PC-9 (cell line): ENCODE measurements around the gene OR13C9. TPM values are rescaled to one million over a fixed set of nuclear protein-coding genes. Genes with fewer than 3 reads are reported as not detected.

Experiments
- BruUV-seq: library from RNA; stranded (reverse); fragments of 400-500 nt; replicated peaks from 2 replicates; lab custom pipeline; 2021; lab: Mats Ljungman, UMichigan
- CTCF ChIA-PET: fragments of 300-600 bp; sonication (Branson Sonifier 250); formaldehyde crosslinking; loops from one replicate; lab custom pipeline; 2022; ENCODE audit warnings: antibody characterized with exemption; lab: Charles Lee
- POLR2A ChIA-PET: fragments of 300-600 bp; sonication (Branson Sonifier 250); formaldehyde crosslinking; loops from one replicate; lab custom pipeline; 2022; ENCODE audit warnings: antibody characterized with exemption; ENCODE audit not compliant: unreplicated experiment; lab: Charles Lee
- DNase-seq, 2 experiments: peaks; one replicate each; pipeline versions ENCODE4 v3.0.0 to v3.0.0-alpha.2; 2015 to 2022; ENCODE audit warnings: mixed read lengths in 1 of 2
- H2AFZ ChIP-seq: fragments of 200-600 bp; sonication (generic); 2 replicates; pipeline ENCODE4 v1.8.1; 2017; ENCODE audit warnings: antibody characterized with exemption
- H3F3A ChIP-seq: fragments of 200-600 bp; sonication (generic); 2 replicates; pipeline ENCODE4 v1.8.1; 2017; ENCODE audit warnings: antibody characterized with exemption, mild to moderate bottlenecking, low read depth; ENCODE audit not compliant: insufficient read depth
- H3K27ac ChIP-seq: fragments of 200-600 bp; sonication (generic); 2 replicates; pipeline ENCODE4 v1.6.1; 2016; ENCODE audit warnings: mixed run types
- H3K27me3 ChIP-seq: fragments of 200-600 bp; sonication (generic); 2 replicates; pipeline ENCODE4 v1.6.1; 2016; ENCODE audit warnings: low read depth, mixed run types; ENCODE audit not compliant: insufficient read depth
- H3K36me3 ChIP-seq: fragments of 200-600 bp; sonication (generic); 2 replicates; pipeline ENCODE4 v1.6.1; 2016; ENCODE audit warnings: low read depth, mixed run types
- H3K4me1 ChIP-seq: fragments of 200-600 bp; sonication (generic); replicated peaks from 2 replicates; pipeline ENCODE4 v1.6.1; 2016; ENCODE audit warnings: mixed run types; ENCODE audit not compliant: insufficient read depth
- H3K4me2 ChIP-seq: fragments of 200-600 bp; sonication (generic); 2 replicates; pipeline ENCODE4 v1.6.1; 2017; ENCODE audit warnings: mixed run types
- H3K4me3 ChIP-seq: fragments of 200-600 bp; sonication (generic); 2 replicates; pipeline ENCODE4 v1.6.1; 2016; ENCODE audit warnings: mixed run types
- H3K79me2 ChIP-seq: fragments of 200-600 bp; sonication (generic); 2 replicates; pipeline ENCODE4 v1.6.1; 2017; ENCODE audit warnings: low read depth, mixed run types
- H3K9me2 ChIP-seq: fragments of 200-600 bp; sonication (generic); 2 replicates; pipeline ENCODE4 v1.8.1; 2017; ENCODE audit warnings: mild to moderate bottlenecking; ENCODE audit not compliant: insufficient read depth
- H3K9me3 ChIP-seq: fragments of 200-600 bp; sonication (generic); 2 replicates; pipeline ENCODE4 v1.8.1; 2016; ENCODE audit warnings: low read depth; ENCODE audit not compliant: insufficient read depth
- H4K20me1 ChIP-seq: fragments of 200-600 bp; sonication (generic); 2 replicates; pipeline ENCODE4 v1.8.1; 2017; ENCODE audit not compliant: insufficient read depth
- EZH2 ChIP-seq: fragments of 200-600 bp; sonication (generic); IDR thresholded peaks from 2 replicates; pipeline ENCODE4 v1.8.0; 2017; ENCODE audit warnings: antibody characterized with exemption, low read depth
- intact Hi-C: fragments of 100-400 bp; cut with micrococcal nuclease; formaldehyde crosslinking; loops from one replicate; pipeline ENCODE4 v1.10.0; 2022; ENCODE audit not compliant: unreplicated experiment
- total RNA-seq: library from RNA; stranded (reverse); gene quantifications from 2 replicates; pipeline ENCODE4 v1.2.3, GENCODE V29; 2021
- TF ChIP-seq, protein P1 (sequence below): fragments of 200-600 bp; sonication (generic); conservative IDR thresholded peaks from 2 replicates; pipeline ENCODE4 v1.6.1; 2017; ENCODE audit warnings: mixed run types, antibody characterized with exemption, mild to moderate bottlenecking, moderate library complexity

The OR13C9 gene
- total RNA-seq, 1 experiment from 2014 or later, result not detected

DNA sequence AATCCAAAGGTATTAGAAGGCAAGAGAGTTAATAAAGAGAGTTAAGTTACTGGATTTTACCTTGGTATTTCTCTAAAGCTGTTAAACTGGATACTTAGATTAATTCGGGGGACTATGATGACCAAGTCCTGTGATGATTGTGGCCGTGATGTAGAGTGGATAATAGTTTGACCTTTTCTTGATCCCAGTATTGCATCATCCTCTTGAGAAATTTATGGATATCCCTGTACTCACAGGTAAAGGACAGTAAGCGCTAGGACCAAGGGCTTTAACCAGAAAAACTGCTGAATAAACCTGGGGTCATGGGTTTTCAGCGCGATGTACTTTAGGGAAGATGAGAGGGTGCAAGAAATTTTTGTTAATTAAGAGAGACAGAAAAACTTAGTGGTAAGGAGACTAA, 40.7 kb downstream of the OR13C9 start:
- no peak for DNase-seq
- no peaks in the 10 kb centered on the region for H3F3A ChIP-seq
- H3K9me3 ChIP-seq, result no peaks in the 10 kb centered on the region
- H3K36me3 ChIP-seq, result no peaks in the 10 kb centered on the region
- POLR2A ChIA-PET, result no interaction called here
- no peaks in the 10 kb centered on the region for H4K20me1 ChIP-seq
- no peak overlapping the region for H3K4me3 ChIP-seq
- no peak for TF ChIP-seq EZH2
- TF ChIP-seq, protein P1, sequence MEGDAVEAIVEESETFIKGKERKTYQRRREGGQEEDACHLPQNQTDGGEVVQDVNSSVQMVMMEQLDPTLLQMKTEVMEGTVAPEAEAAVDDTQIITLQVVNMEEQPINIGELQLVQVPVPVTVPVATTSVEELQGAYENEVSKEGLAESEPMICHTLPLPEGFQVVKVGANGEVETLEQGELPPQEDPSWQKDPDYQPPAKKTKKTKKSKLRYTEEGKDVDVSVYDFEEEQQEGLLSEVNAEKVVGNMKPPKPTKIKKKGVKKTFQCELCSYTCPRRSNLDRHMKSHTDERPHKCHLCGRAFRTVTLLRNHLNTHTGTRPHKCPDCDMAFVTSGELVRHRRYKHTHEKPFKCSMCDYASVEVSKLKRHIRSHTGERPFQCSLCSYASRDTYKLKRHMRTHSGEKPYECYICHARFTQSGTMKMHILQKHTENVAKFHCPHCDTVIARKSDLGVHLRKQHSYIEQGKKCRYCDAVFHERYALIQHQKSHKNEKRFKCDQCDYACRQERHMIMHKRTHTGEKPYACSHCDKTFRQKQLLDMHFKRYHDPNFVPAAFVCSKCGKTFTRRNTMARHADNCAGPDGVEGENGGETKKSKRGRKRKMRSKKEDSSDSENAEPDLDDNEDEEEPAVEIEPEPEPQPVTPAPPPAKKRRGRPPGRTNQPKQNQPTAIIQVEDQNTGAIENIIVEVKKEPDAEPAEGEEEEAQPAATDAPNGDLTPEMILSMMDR, result no peak
- BruUV-seq, result no TSS peak
- H3K27me3 ChIP-seq, result no peaks in the 10 kb centered on the region
- CTCF ChIA-PET, result no interaction called here
- intact Hi-C loops, result no loop called here
- H3K27ac ChIP-seq, result no peak overlapping the region
- H3K4me1 ChIP-seq, result no peaks in the 10 kb centered on the region
- 0 out of 2 replicates have a peak, but pooled peaks cover 6% of the 10 kb centered on the region for H3K9me2 ChIP-seq
- no peak overlapping the region for H3K4me2 ChIP-seq
- no peak overlapping the region for H2AFZ ChIP-seq
- no peaks in the 10 kb centered on the region for H3K79me2 ChIP-seq

- Histone ChIP-seq H3K4me2 (no peak overlapping the region), H3K9me2 (peaks cover 6% of the 10 kb centered on the region; the same call in 1 of the 2 replicates), H3K79me2 (no peaks in the 10 kb centered on the region), H3K9me3 (no peaks in the 10 kb centered on the region; the same call in 1 of the 2 replicates), H3K27ac (no peak overlapping the region), H3F3A (no peaks in the 10 kb centered on the region), H3K4me3 (no peak overlapping the region), H3K36me3 (no peaks in the 10 kb centered on the region), H4K20me1 (no peaks in the 10 kb centered on the region), H2AFZ (no peak overlapping the region), H3K27me3 (no peaks in the 10 kb centered on the region), H3K4me1 (no peaks in the 10 kb centered on the region)
- intact Hi-C loops, result no loop called here
- DNase-seq, result no peak
- TF ChIP-seq, protein P1, result no peak
- TF ChIP-seq EZH2, result no peak
- BruUV-seq, result no TSS peak
- CTCF ChIA-PET, result no interaction called here
- POLR2A ChIA-PET, result no interaction called here
These were observed 42.5 kb downstream of the OR13C9 start for GRCh38 chr9:104575456-104575855.

DNA sequence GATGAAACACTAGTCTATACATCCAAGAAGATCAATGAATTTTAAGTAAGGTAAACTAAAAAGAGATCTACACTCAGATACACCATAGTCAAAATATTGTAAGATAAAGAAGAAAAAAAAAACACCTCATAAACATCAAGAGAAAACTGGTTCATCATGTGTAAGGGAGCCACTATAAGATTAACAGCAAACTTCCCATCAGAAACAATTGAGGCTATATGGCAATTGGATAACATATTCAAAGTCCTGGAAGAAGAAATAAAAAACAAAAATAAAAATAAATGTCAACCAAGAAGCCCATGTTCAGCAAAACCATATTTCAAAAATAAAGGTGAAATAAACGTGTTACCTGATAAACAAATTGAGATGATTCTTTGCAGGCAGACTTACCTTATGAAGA, 45.4 kb downstream of the OR13C9 start:
- Histone ChIP-seq H2AFZ (no peak overlapping the region), H3K4me2 (no peak overlapping the region), H3K27ac (no peak overlapping the region), H3K9me2 (no peaks in the 10 kb centered on the region; the same call in 1 of the 2 replicates), H3K4me1 (no peaks in the 10 kb centered on the region), H3K9me3 (no peaks in the 10 kb centered on the region; the same call in 1 of the 2 replicates), H3K27me3 (no peaks in the 10 kb centered on the region), H3K36me3 (no peaks in the 10 kb centered on the region), H3K4me3 (no peak overlapping the region), H3K79me2 (no peaks in the 10 kb centered on the region), H3F3A (no peaks in the 10 kb centered on the region), H4K20me1 (no peaks in the 10 kb centered on the region)
- POLR2A ChIA-PET, result no interaction called here
- no TSS peak for BruUV-seq
- CTCF ChIA-PET, result no interaction called here
- no peak for DNase-seq
- intact Hi-C loops, result no loop called here
- TF ChIP-seq, protein P1, result no peak
- no peak for TF ChIP-seq EZH2
